GM19395 (cell line): Measurements from ENCODE around the gene HMCN2.

ENCODE experiments used
- ATAC-seq: cut with Tn5 transposase; IDR thresholded peaks from one replicate; pipeline ENCODE4 v1.9.1; 2021; ENCODE audit warnings: mild to moderate bottlenecking, moderate library complexity; ENCODE audit not compliant: unreplicated experiment

Gene HMCN2

GRCh38 chr9:130265431-130266235 lies at the start of gene HMCN2:
HMCN2 (plus strand) TSS chr9:130265760; CDS start chr9:130265879, 119 bp downstream.
- ATAC-seq = no peak

GRCh38 chr9:130217838-130218237 lies 47.7 kb upstream of the HMCN2 start:
- no peak for ATAC-seq

- ATAC-seq = no peak
Measured at GRCh38 chr9:130219661-130220096, 45.9 kb upstream of the HMCN2 start.

- ATAC-seq = no peak
Measured at GRCh38 chr9:130220352-130220751, 45.2 kb upstream of the HMCN2 start.

- no peak for ATAC-seq
Measured at GRCh38 chr9:130222833-130223232, 42.7 kb upstream of the HMCN2 start.

- ATAC-seq = no peak
Measured at GRCh38 chr9:130225071-130225470, 40.5 kb upstream of the HMCN2 start.

- no peak for ATAC-seq
Measured at GRCh38 chr9:130225586-130225985, 40.0 kb upstream of the HMCN2 start.

- ATAC-seq = no peak
Measured at GRCh38 chr9:130226112-130226511, 39.4 kb upstream of the HMCN2 start.

- no peak for ATAC-seq
Measured at GRCh38 chr9:130227833-130228232, 37.7 kb upstream of the HMCN2 start.

GRCh38 chr9:130229759-130230158 lies 35.8 kb upstream of the HMCN2 start:
- no peak for ATAC-seq

- no peak for ATAC-seq
Measured at GRCh38 chr9:130230631-130231030, 34.9 kb upstream of the HMCN2 start.

- no peak for ATAC-seq
Measured at GRCh38 chr9:130232899-130233586, 32.5 kb upstream of the HMCN2 start.

- ATAC-seq = no peak
Measured at GRCh38 chr9:130233587-130233945, 32.0 kb upstream of the HMCN2 start.

- ATAC-seq = no peak
Measured at GRCh38 chr9:130234340-130235260, 31.0 kb upstream of the HMCN2 start.

GRCh38 chr9:130235558-130236435 lies 29.8 kb upstream of the HMCN2 start:
- ATAC-seq = no peak

GRCh38 chr9:130236436-130236985 lies 29.0 kb upstream of the HMCN2 start:
- no peak for ATAC-seq

GRCh38 chr9:130237076-130237475 lies 28.5 kb upstream of the HMCN2 start:
- ATAC-seq = no peak

GRCh38 chr9:130237763-130238524 lies 27.6 kb upstream of the HMCN2 start:
- ATAC-seq = no peak

- no peak for ATAC-seq
Measured at GRCh38 chr9:130239363-130239695, 26.2 kb upstream of the HMCN2 start.
